HepG2 (cell line): ENCODE results near the gene MYO1E. TPM values are rescaled to one million over a fixed set of nuclear protein-coding genes. Genes with fewer than 3 reads are reported as not detected.

Source experiments
- ATAC-seq: fragments of 200-7000 bp; cut with Tn5 transposase; 3 replicates; pipeline ENCODE4 v1.9.1; 2020; ENCODE audit warnings: mild to moderate bottlenecking, moderate library complexity
- BruUV-seq: library from RNA; stranded (reverse); fragments of 400-500 nt; replicated peaks from 2 replicates; lab custom pipeline; 2021; lab: Mats Ljungman, UMichigan
- CTCF ChIA-PET: fragments of 300-600 bp; formaldehyde crosslinking; extraction: SDS; loops from one replicate; lab custom pipeline; 2021; ENCODE audit warnings: low total read pairs, inconsistent platforms, low intra/inter-chr PET ratio; lab: Yijun Ruan, JAX
- POLR2A ChIA-PET: fragments of 350-600 bp; sonication (Branson Sonifier 250); formaldehyde crosslinking; loops from one replicate; lab custom pipeline; 2020; ENCODE audit warnings: antibody characterized with exemption, inconsistent platforms; lab: Yijun Ruan, JAX
- DNase-seq: peaks from one replicate; pipeline ENCODE4 v3.0.0-alpha.2; 2015; ENCODE audit warnings: low spot score
- FAIRE-seq: peaks from 3 replicates; lab custom pipeline; 2011; peaks lifted over from hg19 to GRCh38; lab: Jason Lieb, UNC
- H2AFZ ChIP-seq: one replicate; pipeline ENCODE4 v1.6.1; 2011; ENCODE audit warnings: low read length, inconsistent platforms
- H3K27ac ChIP-seq: fragments of 300-600 bp; 3 replicates; pipeline ENCODE4 v1.8.0; 2011; ENCODE audit warnings: mixed run types, mild to moderate bottlenecking, mixed read lengths, low read length, inconsistent platforms; ENCODE audit not compliant: insufficient read depth; ENCODE audit errors: extremely low read length
- H3K27me3 ChIP-seq, 2 experiments: fragments of 200-600 bp in 1 of 2; 2 replicates in 1 of 2; 3 replicates in 1 of 2; pipeline versions ENCODE4 v1.6.0 to v1.8.0; 2011; ENCODE audit warnings: low read length in 2 of 2, mild to moderate bottlenecking in 2 of 2, moderate library complexity in 2 of 2, inconsistent platforms in 1 of 2; ENCODE audit not compliant: insufficient read depth in 2 of 2, control insufficient read depth in 1 of 2
- H3K36me3 ChIP-seq, 2 experiments: fragments of 200-600 bp in 1 of 2; replicated peaks in 1 of 2; 2 replicates in 1 of 2; 3 replicates in 1 of 2; pipeline versions ENCODE4 v1.5.1 to v1.8.0; 2011; ENCODE audit warnings: low read length in 2 of 2, inconsistent platforms in 1 of 2; ENCODE audit not compliant: insufficient read depth in 2 of 2, control insufficient read depth in 1 of 2
- H3K4me1 ChIP-seq: 2 replicates; pipeline ENCODE4 v1.5.1; 2012; ENCODE audit warnings: low read length, inconsistent platforms; ENCODE audit not compliant: insufficient read depth
- H3K4me2 ChIP-seq: 2 replicates; pipeline ENCODE4 v1.6.0; 2011; ENCODE audit warnings: low read depth, low read length, inconsistent platforms
- H3K4me3 ChIP-seq, 3 experiments: fragments of 200-600 bp in 1 of 3; sonication (generic), shearing (Covaris generic) in 1 of 3; replicated peaks in 1 of 3; 2 replicates each; pipeline ENCODE4 v1.5.1; 2011 to 2016; ENCODE audit warnings: low read length in 3 of 3, inconsistent platforms in 2 of 3, low read depth in 2 of 3, mild to moderate bottlenecking in 2 of 3, control low read depth in 1 of 3, mixed read lengths in 1 of 3; ENCODE audit not compliant: insufficient read depth in 1 of 3
- H3K79me2 ChIP-seq: one replicate; pipeline ENCODE4 v1.6.1; 2011; ENCODE audit warnings: low read length, inconsistent platforms; ENCODE audit not compliant: insufficient read depth
- H3K9ac ChIP-seq: 2 replicates; pipeline ENCODE4 v1.6.0; 2011; ENCODE audit warnings: mild to moderate bottlenecking, low read depth, low read length, inconsistent platforms; ENCODE audit not compliant: insufficient read depth
- H3K9me3 ChIP-seq: 2 replicates; pipeline ENCODE4 v1.5.1; 2012; ENCODE audit warnings: mild to moderate bottlenecking, low read length
- H4K20me1 ChIP-seq: 2 replicates; pipeline ENCODE4 v1.6.0; 2011; ENCODE audit warnings: inconsistent platforms, mild to moderate bottlenecking, low read length, moderate library complexity; ENCODE audit not compliant: insufficient read depth
- GABPA ChIP-seq, 2 experiments: IDR thresholded peaks; 2 replicates each; pipeline ENCODE4 v1.6.1; 2011 to 2016; ENCODE audit warnings: low read depth in 2 of 2, low read length in 1 of 2, missing biosample characterization in 1 of 2, missing genetic modification characterization in 1 of 2
- RBAK ChIP-seq: sonication (generic); formaldehyde crosslinking; IDR thresholded peaks from 2 replicates; pipeline ENCODE4 v1.5.1; 2020; ENCODE audit warnings: mild to moderate bottlenecking, missing genetic modification reagents
- SUZ12 ChIP-seq: fragments of 150-350 bp; IDR thresholded peaks from 2 replicates; pipeline ENCODE4 v1.6.1; 2014; ENCODE audit warnings: low read depth, low read length
- TGIF2 ChIP-seq: IDR thresholded peaks from 2 replicates; pipeline ENCODE4 v1.6.1; 2016; ENCODE audit warnings: control low read depth, missing compliant biosample characterization
- WGBS: methylation state at CpG from one replicate; pipeline ENCODE4 v1.1.6; 2017; ENCODE audit warnings: low lambda C conversion rate; 5-methylcytosine and 5-hydroxymethylcytosine counted together
- in situ Hi-C: cut with HindIII; loops from 2 replicates; pipeline ENCODE4 v1.10.0; 2017; ENCODE audit warnings: low pct_unique_long_range_greater_than_20kb; ENCODE audit not compliant: extremely low pct_ligation_motif_present
- intact Hi-C: fragments of 100-400 bp; cut with micrococcal nuclease; formaldehyde crosslinking; loops from one replicate; pipeline ENCODE4 v1.10.0; 2022; ENCODE audit not compliant: unreplicated experiment
- polyA plus RNA-seq, 8 experiments: library from polyadenylated mRNA; depleted of rRNA in 3 of 8; stranded (reverse) in 7 of 8; unstranded in 1 of 8; fragments of >200 nt; fragmentation: Illumina TruSeq in 4 of 8; extraction: Trizol in 4 of 8; gene quantifications; 2 replicates each; pipeline versions ENCODE4 v1.2.1 to v1.2.3, GENCODE V29; 2011 to 2016; ENCODE audit warnings: low read depth in 4 of 8, missing spikeins in 1 of 8, mixed read lengths in 1 of 8; ENCODE audit not compliant: insufficient read depth in 1 of 8
- total RNA-seq, 5 experiments: library from RNA; depleted of rRNA; stranded (reverse); fragments of >200 nt; fragmentation: Illumina TruSeq; extraction: Trizol; gene quantifications; 2 replicates each; pipeline ENCODE4 v1.2.3, GENCODE V29; 2016; ENCODE audit warnings: low read depth in 1 of 5
- TF ChIP-seq, protein P1 (sequence below): IDR thresholded peaks from 2 replicates; pipeline ENCODE4 v1.6.1; 2016; ENCODE audit warnings: control low read depth
- TF ChIP-seq, protein P2 (sequence below): sonication (generic); formaldehyde crosslinking; IDR thresholded peaks from 2 replicates; pipeline ENCODE4 v1.5.0; 2020; ENCODE audit warnings: mild to moderate bottlenecking, missing genetic modification reagents, moderate library complexity
- TF ChIP-seq, protein P3 (sequence below): sonication (generic); formaldehyde crosslinking; IDR thresholded peaks from 2 replicates; pipeline ENCODE4 v1.4.0; 2020; ENCODE audit warnings: missing genetic modification reagents, borderline replicate concordance

MYO1E gene
- total and polyA plus RNA-seq, 2 of the 13 experiments (the other 11 are each of a cell fraction or from before 2014, with no cell fraction given): 15.7 to 25.1 TPM

DNA sequence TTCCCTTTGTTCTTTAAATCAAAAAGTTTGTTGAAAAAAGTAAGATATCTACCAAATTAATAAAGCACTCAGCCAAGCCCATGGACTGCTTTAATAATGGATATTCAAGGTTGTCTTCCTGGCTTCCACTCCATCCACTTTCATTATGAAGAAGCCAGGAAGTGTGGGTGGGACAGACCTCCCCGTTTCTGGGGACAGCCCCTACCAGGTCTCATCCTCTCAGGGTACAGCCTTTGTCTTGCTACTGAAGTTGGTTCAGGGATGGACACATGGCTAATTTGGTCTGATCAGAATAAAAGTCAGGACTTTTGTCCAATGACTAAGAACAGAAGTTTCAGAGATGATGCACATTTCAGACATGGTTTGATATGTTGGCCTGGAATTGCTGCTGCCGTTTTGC, 235.1 kb downstream of the MYO1E start:
- no peak for FAIRE-seq
- intact Hi-C loops: no loop called here
- no peaks in the 10 kb centered on the region for H3K4me1 ChIP-seq
- TF ChIP-seq RBAK (CRISPR knock-in tag) (no peak), TGIF2 (no peak), SUZ12 (no peak), GABPA (IDR thresholded peaks at IDR 0.05; ENCODE audit: low read depth, low read length) (no peak), GABPA (CRISPR knock-in tag; IDR thresholded peaks at IDR 0.05; ENCODE audit: low read depth) (no peak)
- TF ChIP-seq, protein P1, sequence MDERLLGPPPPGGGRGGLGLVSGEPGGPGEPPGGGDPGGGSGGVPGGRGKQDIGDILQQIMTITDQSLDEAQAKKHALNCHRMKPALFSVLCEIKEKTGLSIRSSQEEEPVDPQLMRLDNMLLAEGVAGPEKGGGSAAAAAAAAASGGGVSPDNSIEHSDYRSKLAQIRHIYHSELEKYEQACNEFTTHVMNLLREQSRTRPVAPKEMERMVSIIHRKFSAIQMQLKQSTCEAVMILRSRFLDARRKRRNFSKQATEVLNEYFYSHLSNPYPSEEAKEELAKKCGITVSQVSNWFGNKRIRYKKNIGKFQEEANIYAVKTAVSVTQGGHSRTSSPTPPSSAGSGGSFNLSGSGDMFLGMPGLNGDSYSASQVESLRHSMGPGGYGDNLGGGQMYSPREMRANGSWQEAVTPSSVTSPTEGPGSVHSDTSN (CRISPR knock-in tag): no peak
- TF ChIP-seq, protein P2, sequence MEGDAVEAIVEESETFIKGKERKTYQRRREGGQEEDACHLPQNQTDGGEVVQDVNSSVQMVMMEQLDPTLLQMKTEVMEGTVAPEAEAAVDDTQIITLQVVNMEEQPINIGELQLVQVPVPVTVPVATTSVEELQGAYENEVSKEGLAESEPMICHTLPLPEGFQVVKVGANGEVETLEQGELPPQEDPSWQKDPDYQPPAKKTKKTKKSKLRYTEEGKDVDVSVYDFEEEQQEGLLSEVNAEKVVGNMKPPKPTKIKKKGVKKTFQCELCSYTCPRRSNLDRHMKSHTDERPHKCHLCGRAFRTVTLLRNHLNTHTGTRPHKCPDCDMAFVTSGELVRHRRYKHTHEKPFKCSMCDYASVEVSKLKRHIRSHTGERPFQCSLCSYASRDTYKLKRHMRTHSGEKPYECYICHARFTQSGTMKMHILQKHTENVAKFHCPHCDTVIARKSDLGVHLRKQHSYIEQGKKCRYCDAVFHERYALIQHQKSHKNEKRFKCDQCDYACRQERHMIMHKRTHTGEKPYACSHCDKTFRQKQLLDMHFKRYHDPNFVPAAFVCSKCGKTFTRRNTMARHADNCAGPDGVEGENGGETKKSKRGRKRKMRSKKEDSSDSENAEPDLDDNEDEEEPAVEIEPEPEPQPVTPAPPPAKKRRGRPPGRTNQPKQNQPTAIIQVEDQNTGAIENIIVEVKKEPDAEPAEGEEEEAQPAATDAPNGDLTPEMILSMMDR: no peak
- TF ChIP-seq, protein P3, sequence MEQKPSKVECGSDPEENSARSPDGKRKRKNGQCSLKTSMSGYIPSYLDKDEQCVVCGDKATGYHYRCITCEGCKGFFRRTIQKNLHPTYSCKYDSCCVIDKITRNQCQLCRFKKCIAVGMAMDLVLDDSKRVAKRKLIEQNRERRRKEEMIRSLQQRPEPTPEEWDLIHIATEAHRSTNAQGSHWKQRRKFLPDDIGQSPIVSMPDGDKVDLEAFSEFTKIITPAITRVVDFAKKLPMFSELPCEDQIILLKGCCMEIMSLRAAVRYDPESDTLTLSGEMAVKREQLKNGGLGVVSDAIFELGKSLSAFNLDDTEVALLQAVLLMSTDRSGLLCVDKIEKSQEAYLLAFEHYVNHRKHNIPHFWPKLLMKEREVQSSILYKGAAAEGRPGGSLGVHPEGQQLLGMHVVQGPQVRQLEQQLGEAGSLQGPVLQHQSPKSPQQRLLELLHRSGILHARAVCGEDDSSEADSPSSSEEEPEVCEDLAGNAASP (CRISPR knock-in tag): no peak
- TF ChIP-seq, all 625 proteins: peak for 0
- Histone ChIP-seq H3K9me3 (no peaks in the 10 kb centered on the region), H3K79me2 (no peaks in the 10 kb centered on the region), H3K27ac (no peak overlapping the region), H3K9ac (no peak overlapping the region), H3K27me3 (no peaks in the 10 kb centered on the region), H2AFZ (no peak overlapping the region), H3K4me2 (no peak overlapping the region), H4K20me1 (no peaks in the 10 kb centered on the region), H3K4me3 (no peak overlapping the region), H3K36me3 (peaks cover 26 to 86% of the 10 kb centered on the region in 2 experiments)
- no peak for ATAC-seq
- ChIA-PET CTCF (interaction anchor here (0.6 to 1.8 kb wide), 4 partner anchors 156 to 635 kb away, joined by 3 to 16 read pairs (median 8); no protein-coding TSS in a partner anchor), POLR2A (no interaction called here)
- 100% methylated on average over 2 of the region's 2 CpGs for WGBS
- BruUV-seq: no TSS peak
- no peak for DNase-seq
- in situ Hi-C loops: loop anchor here (5.0 to 10.0 kb wide), 2 partner anchors 63 to 155 kb away; no protein-coding TSS in a partner anchor
